ENCODE data around the gene HMG20A. TPM values are rescaled to one million over a fixed set of nuclear protein-coding genes. Genes with fewer than 3 reads are reported as not detected.

Gene HMG20A
- total RNA-seq, 4 donors from 2014 or later: 39.6 to 65.1 (median 49.7) TPM

GRCh38 chr15:77470235-77470634, 49.5 kb downstream of the HMG20A start:
- Histone ChIP-seq H3K27ac (no peak overlapping the region), H3K4me1 (peaks cover 0 to 8% (median 0%) of the 10 kb centered on the region in 4 donors), H3K9me3 (no peaks in the 10 kb centered on the region), H3K36me3 (peaks cover 0 to 53% (median 0%) of the 10 kb centered on the region in 3 donors), H3K27me3 (no peaks in the 10 kb centered on the region), H3K4me3 (no peak overlapping the region)
- TF ChIP-seq POLR2A (IDR thresholded peaks at IDR 0.05) (no peak), CTCF (IDR thresholded peaks at IDR 0.05) (no peak), EP300 (IDR thresholded peaks at IDR 0.05) (no peak)
- no peak for DNase-seq (ENCODE audit: low spot score in 2 of 2)

- no peak overlapping the region for H3K4me3 ChIP-seq
- H3K27me3 ChIP-seq: no peaks in the 10 kb centered on the region
- TF ChIP-seq CTCF (IDR thresholded peaks at IDR 0.05) (no peak), POLR2A (IDR thresholded peaks at IDR 0.05) (no peak), EP300 (IDR thresholded peaks at IDR 0.05) (no peak)
- H3K27ac ChIP-seq: no peak overlapping the region
- no peak for DNase-seq (ENCODE audit: low spot score in 2 of 2)
- H3K9me3 ChIP-seq: no peaks in the 10 kb centered on the region
- H3K4me1 ChIP-seq: no peaks in the 10 kb centered on the region
- peaks cover 0 to 42% (median 0%) of the 10 kb centered on the region in 3 donors for H3K36me3 ChIP-seq
Observed at GRCh38 chr15:77473328-77473727, 52.6 kb downstream of the HMG20A start.

GRCh38 chr15:77474310-77474988, 53.8 kb downstream of the HMG20A start:
- WGBS, 2 donors: 84 to 86% methylated on average over 3 of the region's 3 CpGs
- H3K36me3 ChIP-seq: peaks cover 0 to 46% (median 0%) of the 10 kb centered on the region in 3 donors
- no peak for DNase-seq (ENCODE audit: low spot score in 2 of 2)
- no peaks in the 10 kb centered on the region for H3K9me3 ChIP-seq
- no peak overlapping the region for H3K4me3 ChIP-seq
- no peaks in the 10 kb centered on the region for H3K4me1 ChIP-seq
- H3K27me3 ChIP-seq: no peaks in the 10 kb centered on the region
- no peak for TF ChIP-seq POLR2A (IDR thresholded peaks at IDR 0.05)
- no peak for TF ChIP-seq CTCF (IDR thresholded peaks at IDR 0.05)
- no peak for TF ChIP-seq EP300 (IDR thresholded peaks at IDR 0.05)
- no peak overlapping the region for H3K27ac ChIP-seq

GRCh38 chr15:77475001-77475400, 54.3 kb downstream of the HMG20A start:
- Histone ChIP-seq H3K36me3 (peaks cover 0 to 45% (median 0%) of the 10 kb centered on the region in 3 donors), H3K27me3 (no peaks in the 10 kb centered on the region), H3K4me1 (no peaks in the 10 kb centered on the region), H3K9me3 (no peaks in the 10 kb centered on the region), H3K4me3 (no peak overlapping the region), H3K27ac (no peak overlapping the region)
- no peak for DNase-seq (ENCODE audit: low spot score in 2 of 2)
- 90 to 93% methylated on average over 2 of the region's 2 CpGs for WGBS, 2 donors
- TF ChIP-seq POLR2A (IDR thresholded peaks at IDR 0.05): no peak
- no peak for TF ChIP-seq EP300 (IDR thresholded peaks at IDR 0.05)
- TF ChIP-seq CTCF (IDR thresholded peaks at IDR 0.05): no peak

DNA sequence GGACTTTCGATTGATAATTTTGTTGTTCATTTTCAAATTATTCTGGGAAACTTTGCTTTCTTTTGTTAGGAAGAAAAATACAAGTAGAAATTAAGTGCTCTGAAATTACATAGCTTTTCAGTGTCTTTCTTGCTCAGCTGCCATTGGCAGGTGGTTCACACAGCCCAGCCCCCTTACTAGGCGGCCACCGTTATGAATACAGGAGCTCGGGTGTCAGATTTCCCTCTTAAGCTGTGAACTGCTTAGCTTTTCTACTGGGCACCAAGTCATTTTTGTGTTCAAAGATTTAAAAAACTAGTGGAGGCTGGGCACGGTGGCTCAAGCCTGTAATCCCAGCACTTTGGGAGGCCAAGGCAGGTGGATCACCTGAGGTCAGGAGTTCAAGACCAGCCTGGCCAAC, 55.2 kb downstream of the HMG20A start:
- Histone ChIP-seq H3K36me3 (peaks cover 0 to 48% (median 0%) of the 10 kb centered on the region in 3 donors), H3K27me3 (no peaks in the 10 kb centered on the region), H3K9me3 (no peaks in the 10 kb centered on the region), H3K4me3 (no peak overlapping the region), H3K27ac (no peak overlapping the region), H3K4me1 (peaks cover 0 to under 1% (median 0%) of the 10 kb centered on the region in 4 donors)
- TF ChIP-seq POLR2A (IDR thresholded peaks at IDR 0.05): no peak
- TF ChIP-seq CTCF (IDR thresholded peaks at IDR 0.05): no peak
- TF ChIP-seq EP300 (IDR thresholded peaks at IDR 0.05): no peak
- no peak for DNase-seq (ENCODE audit: low spot score in 2 of 2)
- 87 to 93% methylated on average over 5 of the region's 5 CpGs for WGBS, 2 donors
